Measurements from ENCODE around the gene PSD.

PSD gene

DNA sequence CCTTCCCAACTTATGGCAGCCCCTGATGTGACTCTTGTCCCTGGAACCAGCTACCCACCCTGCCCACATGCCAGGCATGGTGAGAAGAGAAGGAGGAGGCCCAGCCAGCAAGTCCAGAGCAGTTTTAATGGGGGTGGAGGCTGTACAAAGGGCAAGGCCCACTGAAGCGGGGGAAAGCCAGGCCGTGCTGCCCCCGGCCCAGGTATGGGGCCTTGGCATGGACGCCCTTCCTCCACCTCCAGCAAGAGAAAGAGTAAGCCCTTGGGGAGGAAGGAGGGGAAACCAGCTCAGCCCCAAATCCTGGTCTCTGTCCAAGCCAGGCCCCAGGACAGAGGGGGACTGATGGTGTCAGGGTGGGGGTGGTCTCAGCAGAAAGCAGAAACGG lies 16.1 kb downstream of the PSD start:
- DNase-seq, result no peak

DNA sequence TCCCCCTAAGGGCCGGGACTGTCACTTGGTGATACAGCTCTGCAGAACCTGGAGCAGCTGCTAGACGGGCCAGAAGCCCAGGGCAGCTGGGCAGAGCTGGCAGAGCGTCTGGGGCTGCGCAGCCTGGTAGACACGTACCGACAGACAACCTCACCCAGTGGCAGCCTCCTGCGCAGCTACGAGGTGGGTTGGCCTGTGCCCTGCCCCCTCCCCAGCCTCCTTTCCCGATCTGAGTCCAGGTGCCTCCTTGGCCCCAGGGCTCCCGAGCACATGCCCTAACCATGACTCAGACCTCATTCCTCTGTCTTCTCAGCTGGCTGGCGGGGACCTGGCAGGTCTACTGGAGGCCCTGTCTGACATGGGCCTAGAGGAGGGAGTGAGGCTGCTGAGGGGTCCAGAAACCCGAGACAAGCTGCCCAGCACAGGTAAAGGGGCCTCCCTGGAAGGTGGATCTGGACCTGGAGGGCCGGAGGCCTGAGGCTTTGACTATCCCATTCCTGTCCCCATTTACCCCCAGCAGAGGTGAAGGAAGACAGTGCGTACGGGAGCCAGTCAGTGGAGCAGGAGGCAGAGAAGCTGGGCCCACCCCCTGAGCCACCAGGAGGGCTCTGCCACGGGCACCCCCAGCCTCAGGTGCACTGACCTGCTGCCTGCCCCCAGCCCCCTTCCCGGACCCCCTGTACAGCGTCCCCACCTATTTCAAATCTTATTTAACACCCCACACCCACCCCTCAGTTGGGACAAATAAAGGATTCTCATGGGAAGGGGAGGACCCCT lies 16.7 kb downstream of the PSD start:
- no peak for DNase-seq

DNA sequence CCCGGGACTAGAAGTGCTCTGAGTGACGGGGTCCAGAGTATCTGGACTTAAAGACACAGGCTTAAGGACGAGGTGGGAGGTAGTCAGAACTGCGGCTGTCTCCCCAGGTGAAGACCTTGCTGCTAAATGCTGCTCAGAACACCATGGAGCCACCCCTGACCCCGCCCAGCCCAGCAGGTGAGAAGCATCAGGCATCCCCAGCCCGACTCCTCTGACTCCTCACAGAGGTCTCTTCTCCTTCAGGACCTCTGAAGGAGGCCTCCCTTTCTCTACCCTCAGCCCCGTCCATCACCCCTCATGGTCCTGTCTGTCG lies 17.3 kb downstream of the PSD start:
- no peak for DNase-seq

DNA sequence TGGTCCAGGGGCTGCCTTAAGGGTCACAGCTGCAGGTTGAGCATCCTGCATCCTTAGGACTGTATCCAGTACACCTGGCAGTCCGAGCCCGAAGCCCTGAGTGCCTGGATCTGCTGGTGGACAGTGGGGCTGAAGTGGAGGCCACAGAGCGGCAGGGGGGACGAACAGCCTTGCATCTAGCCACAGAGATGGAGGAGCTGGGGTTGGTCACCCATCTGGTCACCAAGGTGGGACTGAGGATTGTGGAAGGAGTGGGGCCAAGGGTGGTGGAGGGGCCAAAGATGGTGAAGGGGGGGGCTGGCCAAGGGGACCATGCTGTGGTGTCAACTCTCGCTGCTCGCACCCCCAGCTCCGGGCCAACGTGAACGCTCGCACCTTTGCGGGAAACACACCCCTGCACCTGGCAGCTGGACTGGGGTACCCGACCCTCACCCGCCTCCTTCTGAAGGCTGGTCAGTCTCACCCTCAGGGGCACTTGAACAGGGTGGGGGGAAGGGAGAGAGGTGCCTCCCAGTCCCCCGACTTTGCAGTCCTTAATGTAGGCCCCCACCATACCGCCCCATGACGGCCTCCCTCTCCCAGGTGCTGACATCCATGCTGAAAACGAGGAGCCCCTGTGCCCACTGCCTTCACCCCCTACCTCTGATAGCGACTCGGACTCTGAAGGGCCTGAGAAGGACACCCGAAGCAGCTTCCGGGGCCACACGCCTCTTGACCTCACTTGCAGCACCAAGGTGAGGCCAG lies 17.8 kb downstream of the PSD start:
- no peak for DNase-seq

DNA sequence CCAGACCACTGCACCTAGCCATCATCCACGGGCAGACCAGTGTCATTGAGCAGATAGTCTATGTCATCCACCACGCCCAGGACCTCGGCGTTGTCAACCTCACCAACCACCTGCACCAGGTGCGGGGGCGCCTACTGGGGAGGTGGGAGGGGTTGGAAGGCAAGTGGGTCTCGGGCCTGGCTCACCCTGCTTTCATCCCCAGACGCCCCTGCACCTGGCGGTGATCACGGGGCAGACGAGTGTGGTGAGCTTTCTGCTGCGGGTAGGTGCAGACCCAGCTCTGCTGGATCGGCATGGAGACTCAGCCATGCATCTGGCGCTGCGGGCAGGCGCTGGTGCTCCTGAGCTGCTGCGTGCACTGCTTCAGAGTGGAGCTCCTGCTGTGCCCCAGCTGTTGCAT lies 18.5 kb downstream of the PSD start:
- no peak for DNase-seq

DNA sequence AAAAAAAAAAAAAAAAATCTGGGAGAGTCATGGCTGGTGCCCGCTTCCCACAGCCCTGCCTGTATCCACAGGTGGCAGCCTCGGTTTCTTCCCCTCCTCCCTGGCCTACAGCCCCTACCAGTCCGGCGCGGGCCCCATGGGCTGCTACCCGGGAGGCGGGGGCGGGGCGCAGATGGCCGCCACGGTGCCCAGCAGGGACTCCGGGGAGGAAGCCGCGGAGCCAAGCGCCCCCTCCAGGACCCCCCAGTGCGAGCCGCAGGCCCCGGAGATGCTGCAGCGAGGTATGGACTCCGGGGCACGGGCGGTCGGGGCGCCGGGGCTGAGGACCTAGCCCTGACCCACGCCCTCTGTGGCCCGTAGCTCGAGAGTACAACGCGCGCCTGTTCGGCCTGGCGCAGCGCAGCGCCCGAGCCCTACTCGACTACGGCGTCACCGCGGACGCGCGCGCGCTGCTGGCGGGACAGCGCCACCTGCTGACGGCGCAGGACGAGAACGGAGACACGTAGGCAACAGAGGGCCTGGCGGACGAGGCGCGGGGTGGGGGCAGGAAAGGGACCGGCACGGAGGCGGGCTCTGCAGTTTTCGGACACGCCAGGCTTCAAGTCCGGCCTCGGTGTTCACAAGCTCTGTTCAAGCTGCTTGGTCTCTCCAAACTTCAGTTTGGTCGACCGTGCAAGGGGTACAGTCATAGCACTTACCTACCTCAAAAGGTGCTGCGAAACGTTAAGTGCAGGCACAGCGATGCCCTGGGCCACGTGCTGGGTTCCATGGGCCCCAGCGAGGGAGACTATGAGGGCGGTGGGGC lies 19.2 kb downstream of the PSD start:
- DNase-seq, result peak; percentile 94

DNA sequence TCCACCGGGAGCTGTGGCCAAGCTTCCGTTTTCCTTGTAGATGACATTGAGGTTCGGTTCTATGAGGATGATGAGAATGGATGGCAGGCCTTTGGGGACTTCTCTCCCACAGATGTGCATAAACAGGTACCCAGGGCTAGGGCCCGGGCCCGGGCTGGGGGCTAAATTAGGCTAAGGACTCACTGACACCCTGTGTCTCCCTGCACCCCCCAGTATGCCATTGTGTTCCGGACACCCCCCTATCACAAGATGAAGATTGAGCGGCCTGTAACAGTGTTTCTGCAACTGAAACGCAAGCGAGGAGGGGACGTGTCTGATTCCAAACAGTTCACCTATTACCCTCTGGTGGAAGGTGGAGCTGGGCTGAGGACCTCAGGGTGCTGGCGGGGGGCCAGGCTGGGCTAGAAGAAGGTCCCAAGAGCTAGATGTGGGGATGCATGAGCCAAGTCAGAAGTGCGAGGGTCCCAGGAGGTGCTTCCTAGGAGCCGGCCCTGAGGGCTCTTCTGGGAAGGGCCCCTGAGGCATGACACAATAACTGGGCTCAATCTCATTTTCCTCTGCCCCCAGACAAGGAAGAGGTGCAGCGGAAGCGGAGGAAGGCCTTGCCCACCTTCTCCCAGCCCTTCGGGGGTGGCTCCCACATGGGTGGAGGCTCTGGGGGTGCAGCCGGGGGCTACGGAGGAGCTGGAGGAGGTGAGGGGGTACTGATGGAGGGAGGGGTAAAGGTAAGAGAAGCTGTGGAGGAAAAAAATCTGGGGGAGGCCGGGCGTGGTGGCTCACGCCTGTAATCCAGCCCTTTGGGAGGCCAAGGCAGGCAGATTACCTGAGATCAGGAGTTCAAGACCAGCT lies 20.2 kb downstream of the PSD start:
- DNase-seq, result no peak

DNA sequence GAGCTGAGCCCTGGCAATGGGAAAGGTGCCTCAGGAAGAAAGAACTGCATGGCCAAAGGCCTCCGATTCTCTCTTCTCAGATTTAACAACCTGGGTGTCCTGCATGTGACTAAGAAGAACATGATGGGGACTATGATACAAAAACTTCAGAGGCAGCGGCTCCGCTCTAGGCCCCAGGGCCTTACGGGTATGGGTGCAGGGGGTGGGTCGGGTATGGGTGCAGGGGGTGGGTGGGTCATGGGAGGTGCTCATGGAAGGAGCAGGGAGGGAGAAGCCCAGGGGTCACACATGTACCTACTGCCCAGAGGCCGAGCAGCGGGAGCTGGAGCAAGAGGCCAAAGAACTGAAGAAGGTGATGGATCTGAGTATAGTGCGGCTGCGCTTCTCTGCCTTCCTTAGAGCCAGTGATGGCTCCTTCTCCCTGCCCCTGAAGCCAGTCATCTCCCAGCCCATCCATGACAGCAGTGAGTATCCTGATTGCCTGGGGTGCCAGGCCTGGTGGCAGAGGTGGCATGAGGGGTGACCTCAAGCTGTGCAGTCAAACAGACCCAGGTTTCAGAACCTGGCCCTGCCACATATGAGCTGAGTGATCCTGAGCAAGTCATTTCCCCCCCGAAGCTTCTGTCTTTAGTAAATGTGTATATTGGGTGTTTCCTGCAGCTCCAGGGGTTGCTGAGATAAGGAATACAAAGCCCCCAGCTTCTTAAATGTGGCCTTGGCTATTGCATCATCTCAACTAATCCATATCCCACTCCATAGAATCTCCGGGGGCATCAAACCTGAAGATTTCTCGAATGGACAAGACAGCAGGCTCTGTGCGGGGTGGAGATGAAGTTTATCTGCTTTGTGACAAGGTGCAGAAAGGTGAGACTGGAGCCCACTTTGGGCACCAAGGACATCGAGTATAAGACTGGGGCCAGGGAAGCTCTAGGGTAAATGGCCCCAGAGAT lies 21.1 kb downstream of the PSD start:
- no peak for DNase-seq

DNA sequence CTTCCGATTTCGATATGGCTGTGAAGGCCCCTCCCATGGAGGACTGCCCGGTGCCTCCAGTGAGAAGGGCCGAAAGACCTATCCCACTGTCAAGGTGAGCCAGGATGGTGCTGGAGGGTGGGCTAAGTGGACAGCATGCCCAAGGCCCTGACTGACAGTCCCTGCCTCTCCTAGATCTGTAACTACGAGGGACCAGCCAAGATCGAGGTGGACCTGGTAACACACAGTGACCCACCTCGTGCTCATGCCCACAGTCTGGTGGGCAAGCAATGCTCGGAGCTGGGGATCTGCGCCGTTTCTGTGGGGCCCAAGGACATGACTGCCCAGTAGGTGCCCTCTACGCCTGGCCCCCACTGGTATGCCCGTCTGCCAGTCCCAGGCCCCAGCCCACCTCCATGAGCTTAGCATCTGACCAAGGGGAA lies 21.8 kb downstream of the PSD start:
- no peak for DNase-seq

DNA sequence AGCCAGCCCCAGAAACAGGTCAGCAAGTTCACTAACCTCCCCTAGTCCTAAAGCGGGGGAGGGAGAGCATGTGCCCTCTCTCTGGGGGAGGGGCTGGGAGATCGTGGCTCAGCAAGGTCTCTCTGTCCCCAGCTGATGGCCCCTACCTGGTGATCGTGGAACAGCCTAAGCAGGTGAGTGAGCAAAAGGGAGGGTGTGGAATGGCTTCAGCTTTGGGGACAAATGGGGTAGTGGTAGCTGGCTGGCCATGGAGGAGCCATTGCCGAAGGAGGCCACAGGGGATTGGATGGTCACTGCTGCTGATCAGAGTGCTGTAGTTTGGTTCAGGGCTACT lies 22.3 kb downstream of the PSD start:
- DNase-seq, result no peak

DNA sequence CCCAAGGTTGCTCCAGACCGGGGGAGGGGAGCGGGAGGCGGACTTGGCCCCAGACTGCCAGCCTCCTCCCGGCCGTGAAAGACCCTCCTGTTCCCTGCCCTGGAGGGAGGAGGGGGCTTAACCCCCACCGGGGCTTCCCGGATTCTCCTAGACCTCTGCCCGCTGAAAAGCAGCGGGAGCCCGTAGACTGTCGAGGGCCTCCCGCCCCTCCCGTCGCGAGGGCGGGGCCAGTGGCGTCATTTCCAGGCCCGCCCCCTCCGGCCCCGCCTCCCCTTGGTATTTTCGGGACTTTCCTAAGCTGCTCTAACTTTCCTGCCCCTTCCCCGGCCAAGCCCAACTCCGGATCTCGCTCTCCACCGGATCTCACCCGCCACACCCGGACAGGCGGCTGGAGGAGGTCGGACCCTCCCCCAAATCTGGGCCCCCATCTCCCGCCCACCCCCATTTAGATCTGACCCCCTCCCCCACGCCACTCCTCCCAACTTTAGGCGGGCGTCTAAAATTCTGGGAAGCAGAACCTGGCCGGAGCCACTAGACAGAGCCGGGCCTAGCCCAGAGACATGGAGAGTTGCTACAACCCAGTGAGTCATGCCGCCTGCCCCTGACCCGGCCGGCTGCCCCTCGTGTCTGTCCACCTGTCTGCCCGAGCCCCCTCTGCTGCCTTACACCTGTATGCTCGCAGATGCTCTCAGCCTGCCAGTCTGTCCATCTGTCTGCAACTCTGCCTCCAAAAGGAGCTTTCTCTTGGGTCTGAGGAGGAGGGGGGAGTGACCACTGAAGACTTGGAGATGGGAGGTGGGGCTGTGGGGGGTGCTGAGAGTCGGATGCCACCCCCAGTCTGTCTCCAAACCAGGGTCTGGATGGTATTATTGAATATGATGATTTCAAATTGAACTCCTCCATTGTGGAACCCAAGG lies 22.9 kb downstream of the PSD start, which contains the start of gene NFKB2:
Gene NFKB2 (plus strand): TSS at position 306 of the 917 bp plus-strand sequence. CDS start 255 bp downstream, at position 561.
- peak; percentile 94 for DNase-seq

DNA sequence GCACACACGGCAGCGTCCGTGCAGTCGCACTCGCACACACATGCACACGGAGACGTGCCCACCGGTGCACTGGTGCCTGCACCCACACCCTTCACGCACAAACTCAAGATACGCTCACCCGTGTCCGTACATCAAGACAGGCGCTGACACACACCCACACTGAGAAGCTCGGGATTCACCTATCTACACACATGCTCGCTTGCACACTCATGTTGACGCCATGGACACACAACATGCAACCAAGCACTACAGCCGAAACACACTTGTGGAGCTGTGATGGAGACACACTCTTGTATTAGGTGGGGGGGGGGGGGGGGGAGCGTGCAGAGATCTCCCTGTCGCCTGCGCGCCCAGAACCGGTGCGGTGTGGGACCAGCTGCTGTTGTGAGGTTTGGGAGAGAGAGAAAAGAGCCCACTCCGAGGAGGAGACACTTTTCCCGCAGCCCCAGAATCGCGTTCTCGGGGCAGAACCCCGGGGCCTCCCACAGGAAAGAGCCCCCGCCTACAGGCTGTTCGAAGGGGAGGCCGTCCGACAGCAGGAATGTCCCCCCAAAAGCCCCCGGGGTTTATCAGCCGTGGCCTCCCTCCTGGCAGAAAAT lies 23.7 kb downstream of the PSD start:
- peak; percentile 59 for DNase-seq

DNA sequence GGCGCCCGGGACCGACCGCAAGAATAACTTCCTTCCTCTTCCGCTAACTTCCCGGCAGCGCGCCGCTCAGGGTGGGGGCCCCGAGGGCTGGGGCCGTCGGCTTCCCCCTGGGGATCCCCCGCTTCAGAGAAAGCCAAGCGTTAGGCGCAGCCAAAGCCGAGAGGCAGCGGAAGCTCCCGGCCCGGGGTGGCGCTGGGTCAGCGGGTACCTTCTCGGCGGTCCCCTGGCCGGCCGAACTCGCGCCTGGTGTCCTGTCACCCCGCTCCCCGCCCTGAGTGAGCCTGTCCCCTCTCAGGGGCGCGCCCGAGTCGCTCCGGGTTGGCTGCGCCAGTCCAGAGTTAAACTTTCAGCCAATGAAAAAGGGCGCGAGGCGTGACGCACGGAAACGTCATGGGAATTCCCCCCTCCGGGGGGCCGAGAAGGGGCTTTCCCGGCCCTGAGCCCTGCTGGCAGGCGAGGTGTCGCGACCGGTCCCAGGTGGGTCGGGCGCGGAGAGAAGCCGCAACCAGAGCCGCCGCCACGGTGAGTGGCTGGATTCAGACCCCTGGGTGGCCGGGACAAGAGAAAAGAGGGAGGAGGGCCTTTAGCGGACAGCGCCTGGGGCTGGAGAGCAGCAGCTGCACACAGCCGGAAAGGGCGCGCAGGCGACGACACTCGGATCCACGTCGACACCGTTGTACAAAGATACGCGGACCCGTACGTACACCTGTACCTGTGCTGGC lies 24.3 kb downstream of the PSD start:
- peak; percentile 99 for DNase-seq

DNA sequence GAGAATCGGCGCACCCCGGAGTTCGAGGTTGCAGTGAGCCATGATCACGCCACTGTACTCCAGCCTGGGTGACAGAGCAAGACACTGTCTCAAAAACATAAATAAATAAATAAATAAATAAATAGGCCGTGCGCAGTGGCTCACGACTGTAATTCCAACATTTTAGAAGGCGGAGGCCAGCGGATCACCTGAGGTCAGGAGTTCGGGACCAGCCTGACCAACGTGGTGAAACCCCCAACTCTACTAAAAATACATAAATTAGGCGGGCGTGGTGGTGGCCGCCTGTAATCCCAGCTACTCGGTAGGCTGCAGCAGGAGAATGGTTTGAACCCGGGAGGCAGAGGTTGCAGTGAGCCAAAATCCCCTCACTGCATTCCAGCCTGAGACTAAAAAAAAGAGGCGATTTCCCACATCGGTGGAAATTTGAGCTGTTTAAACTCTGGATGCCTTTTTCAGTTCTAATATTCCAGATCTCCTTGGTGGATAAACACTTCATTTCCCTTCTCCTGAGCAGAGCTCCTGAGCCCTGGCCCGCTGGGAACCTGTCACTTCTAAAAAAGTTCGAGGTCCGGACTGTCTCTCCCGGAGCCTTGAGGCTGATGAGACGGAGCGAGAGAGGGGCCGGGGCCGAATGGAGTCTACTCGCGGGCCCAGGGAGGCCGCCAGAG lies 25.0 kb downstream of the PSD start:
- no peak for DNase-seq

DNA sequence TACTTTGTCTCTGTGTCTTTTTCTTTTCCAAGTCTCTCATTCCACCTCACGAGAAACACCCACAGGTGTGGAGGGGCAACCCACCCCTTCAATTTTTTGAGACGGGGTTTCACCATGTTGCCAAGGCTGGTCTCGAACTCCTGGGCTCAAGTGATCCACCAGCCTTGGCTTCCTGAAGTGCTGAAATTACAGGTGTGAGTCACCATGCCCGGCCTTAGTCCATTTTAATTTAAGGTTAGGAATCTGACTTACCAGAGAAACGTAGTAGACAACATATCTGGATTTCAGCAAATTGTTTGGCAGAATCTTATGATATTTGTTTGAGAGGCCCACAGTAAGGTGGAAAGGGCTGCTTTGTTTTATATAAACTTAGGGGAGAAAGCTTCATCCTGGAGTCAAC lies 26.3 kb downstream of the PSD start:
- no peak for DNase-seq

DNA sequence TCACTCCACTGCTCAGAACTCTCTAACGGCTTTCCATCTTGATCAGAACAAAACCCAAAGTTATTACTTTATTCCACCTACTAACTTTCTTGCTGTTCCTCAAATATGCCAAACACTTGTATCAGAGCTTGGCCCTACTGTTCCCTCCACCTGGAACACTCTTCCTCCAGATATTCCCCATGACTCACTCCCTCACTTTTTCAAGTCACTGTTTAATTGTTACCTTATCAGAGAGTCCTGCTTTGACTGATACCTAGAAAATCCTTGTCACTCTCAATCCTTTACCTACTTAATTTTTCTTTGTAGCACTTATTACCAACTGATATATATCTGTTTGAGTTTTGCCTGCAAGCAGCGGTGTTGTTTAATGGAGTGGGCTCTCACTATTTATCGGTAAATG lies 28.7 kb downstream of the PSD start:
- DNase-seq, result no peak

DNA sequence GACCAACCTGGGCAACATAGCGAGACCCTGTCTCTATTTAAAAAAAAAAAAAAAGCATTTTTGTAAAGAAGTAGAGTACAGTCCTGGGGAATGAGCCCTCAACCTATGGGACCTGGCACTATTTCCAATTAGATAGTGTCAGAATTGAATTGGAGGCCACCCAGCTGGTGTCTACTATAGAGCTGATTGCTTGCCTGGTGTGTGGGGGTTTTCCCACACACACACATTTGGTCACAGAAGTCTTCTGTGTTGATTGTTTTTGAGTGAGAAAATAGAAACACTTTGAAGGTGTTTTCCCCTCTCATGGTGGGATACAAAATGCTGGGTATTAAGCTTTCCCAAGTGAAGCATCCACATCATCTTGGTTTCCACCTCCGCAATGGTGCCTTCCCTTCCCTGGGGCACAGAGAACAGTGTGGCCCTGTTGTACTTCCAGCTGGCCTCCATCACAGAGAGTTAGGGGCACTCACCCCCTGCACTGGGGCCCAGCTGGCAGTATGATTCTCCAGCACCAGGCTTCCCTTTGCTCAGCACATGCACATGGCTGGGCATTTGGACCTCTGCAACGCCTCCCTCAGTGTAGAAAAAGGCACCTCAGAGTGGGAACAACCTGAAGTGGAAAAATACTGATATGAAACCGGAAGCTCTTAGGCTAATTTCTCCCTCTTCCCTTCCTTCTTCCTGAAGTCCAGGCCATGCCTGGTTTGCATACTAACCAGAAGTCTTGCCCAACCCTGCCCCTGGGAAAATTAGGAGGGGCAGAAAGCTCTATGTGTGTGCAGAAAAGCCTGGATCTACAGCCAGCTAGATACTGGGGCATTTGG lies 33.8 kb downstream of the PSD start:
- no peak for DNase-seq

DNA sequence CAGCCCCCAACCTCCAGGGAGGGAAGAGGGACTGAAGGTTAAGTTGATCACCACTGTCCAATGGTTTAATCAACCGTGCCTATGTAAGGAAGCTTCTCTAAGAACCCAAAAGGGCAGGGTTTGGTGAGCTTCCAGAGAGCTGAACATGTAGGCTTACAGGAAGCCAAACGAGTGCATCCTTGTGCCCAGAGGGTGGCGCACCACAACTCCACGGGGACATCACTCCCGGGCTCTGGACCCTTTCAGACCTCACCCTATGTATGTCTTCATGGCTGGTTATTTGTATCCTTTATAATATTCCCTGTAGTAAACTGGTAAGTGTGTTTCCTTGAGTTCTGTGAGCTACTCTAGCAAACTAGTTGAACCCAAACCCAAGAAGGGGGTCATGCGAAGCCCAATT lies 34.5 kb downstream of the PSD start:
- no peak for DNase-seq
